Endothelial cell of umbilical vein (primary cell): ENCODE data around the gene CXCR3.

Source experiments
- CTCF ChIP-seq, 2 donors: IDR thresholded peaks; 1 replicate in 1 of 2; 2 replicates in 1 of 2; pipeline ENCODE4 v1.5.1; 2011; ENCODE audit warnings: low read length in 2 of 2, mild to moderate bottlenecking in 2 of 2, moderate library complexity in 2 of 2, control low read depth in 1 of 2, inconsistent platforms in 1 of 2, low read depth in 1 of 2; ENCODE audit not compliant: insufficient read depth in 1 of 2; ENCODE audit errors: extremely low read depth in 1 of 2
- EZH2 ChIP-seq: IDR thresholded peaks from 2 replicates; pipeline ENCODE4 v1.6.1; 2012; ENCODE audit warnings: borderline replicate concordance, low read depth, mild to moderate bottlenecking, moderate library complexity, low read length, inconsistent platforms; ENCODE audit not compliant: severe bottlenecking
- FOS ChIP-seq: IDR thresholded peaks from 2 replicates; pipeline ENCODE4 v1.6.1; 2011; ENCODE audit warnings: mild to moderate bottlenecking, low read length, moderate library complexity, borderline replicate concordance; ENCODE audit not compliant: insufficient read depth
- GATA2 ChIP-seq: IDR thresholded peaks from 2 replicates; pipeline ENCODE4 v1.7.0; 2011; ENCODE audit warnings: low read depth, mild to moderate bottlenecking, moderate library complexity, mixed read lengths, low read length; ENCODE audit not compliant: insufficient read length, insufficient read depth
- JUN ChIP-seq: IDR thresholded peaks from 2 replicates; pipeline ENCODE4 v1.6.1; 2011; ENCODE audit warnings: borderline replicate concordance, low read depth; ENCODE audit not compliant: insufficient read length, insufficient read depth
- MAX ChIP-seq: IDR thresholded peaks from 2 replicates; pipeline ENCODE4 v1.6.1; 2011; ENCODE audit not compliant: insufficient read depth, insufficient read length
- MYC ChIP-seq: IDR thresholded peaks from one replicate; pipeline ENCODE4 v1.6.1; 2011; ENCODE audit warnings: mild to moderate bottlenecking, low read depth, low read length
- POLR2A ChIP-seq: IDR thresholded peaks from 2 replicates; pipeline ENCODE4 v1.6.1; 2012; ENCODE audit warnings: low read depth, mild to moderate bottlenecking, control low read depth, low read length
- POLR2AphosphoS5 ChIP-seq: IDR thresholded peaks from 2 replicates; pipeline ENCODE4 v1.6.1; 2012; ENCODE audit warnings: low read depth, mild to moderate bottlenecking, control low read depth, low read length, moderate library complexity; ENCODE audit not compliant: insufficient read depth

DNA sequence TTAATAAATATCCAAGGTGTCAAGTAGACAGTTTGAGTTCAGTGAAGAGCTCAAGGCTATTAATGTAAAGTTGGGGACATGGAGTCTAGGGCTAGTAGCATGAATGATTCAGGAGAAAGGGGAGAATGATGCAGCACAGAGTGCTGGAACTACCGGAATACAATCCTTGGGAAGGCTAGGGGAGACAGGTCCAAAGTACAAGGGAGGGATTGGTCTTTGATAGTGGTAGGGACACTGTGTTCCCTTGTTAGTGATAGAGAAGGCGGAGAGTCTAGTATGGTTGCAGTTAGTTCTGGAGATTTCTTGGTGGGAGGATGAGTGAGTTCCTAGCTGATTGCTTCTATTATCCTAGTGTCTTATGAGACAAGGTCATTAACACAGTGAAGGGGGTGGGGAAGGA lies 31.4 kb downstream of the CXCR3 start:
- TF ChIP-seq POLR2AphosphoS5 = no peak
- TF ChIP-seq CTCF (IDR thresholded peaks at IDR 0.05; ENCODE audit: extremely low read depth in 1 of 2, insufficient read depth in 1 of 2, low read depth in 1 of 2, low read length in 2 of 2) = no peak
- TF ChIP-seq MAX = no peak
- TF ChIP-seq FOS = no peak
- TF ChIP-seq EZH2 = no peak
- no peak for TF ChIP-seq MYC
- TF ChIP-seq POLR2A = no peak
- no peak for TF ChIP-seq JUN
- no peak for TF ChIP-seq GATA2
